Measurements from ENCODE around the gene RAB28.

The RAB28 gene

DNA sequence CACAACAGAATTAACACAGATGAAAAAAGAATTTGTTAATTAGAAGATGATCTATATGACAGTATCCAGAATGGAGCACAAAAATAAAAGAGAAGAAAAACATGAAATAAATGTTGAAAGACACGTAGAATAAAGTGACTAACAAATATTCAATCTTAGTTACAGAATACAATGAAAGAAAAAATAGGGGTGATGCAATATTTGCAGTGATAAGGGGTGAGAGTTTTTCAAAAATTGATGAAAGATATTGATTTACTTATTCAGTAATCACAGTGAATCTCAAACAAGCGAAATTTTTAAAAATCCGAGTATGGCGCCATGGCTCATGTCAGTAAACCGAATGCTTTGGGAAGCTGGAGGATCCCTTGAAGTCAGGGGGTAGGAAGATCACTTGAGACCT is 20.2 kb upstream of the RAB28 start:
- no peak for DNase-seq

DNA sequence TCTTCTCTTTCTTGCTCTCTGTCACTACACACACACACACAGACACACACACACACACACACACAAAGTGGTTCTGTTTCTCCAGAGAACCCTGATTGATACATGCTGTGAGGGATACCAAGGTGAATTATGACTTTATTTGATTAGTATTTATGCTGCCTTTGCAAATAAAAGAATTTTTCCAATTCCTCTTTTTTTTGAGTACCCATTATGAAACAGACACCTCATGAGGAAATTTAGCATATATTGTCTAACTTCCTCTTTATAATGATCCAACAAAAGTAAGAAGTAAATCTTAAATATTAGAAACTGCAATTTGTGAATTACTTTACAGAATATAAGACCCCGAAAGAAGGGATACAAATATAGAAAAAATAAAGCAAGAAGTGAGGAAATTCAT is 14.3 kb upstream of the RAB28 start:
- DNase-seq, result no peak

DNA sequence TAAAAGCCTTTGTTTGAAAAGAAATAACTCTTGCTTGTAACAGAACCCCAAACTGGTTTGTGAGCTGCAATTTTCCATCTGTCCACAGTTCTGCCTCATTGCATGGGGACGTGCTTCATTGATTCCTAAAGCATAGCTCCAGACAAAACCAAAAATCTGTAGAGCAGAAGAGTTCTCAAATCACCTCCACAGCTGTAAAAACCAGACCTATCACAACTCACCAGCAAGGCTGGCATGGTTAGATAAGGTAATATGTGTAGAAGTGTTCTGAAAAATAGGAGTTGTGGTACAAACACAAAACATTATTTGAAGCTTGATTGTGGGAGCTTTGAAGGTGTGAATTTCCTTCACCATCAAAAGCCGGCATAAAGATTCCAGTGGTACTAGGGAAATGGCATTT is 12.5 kb upstream of the RAB28 start:
- DNase-seq, result no peak

DNA sequence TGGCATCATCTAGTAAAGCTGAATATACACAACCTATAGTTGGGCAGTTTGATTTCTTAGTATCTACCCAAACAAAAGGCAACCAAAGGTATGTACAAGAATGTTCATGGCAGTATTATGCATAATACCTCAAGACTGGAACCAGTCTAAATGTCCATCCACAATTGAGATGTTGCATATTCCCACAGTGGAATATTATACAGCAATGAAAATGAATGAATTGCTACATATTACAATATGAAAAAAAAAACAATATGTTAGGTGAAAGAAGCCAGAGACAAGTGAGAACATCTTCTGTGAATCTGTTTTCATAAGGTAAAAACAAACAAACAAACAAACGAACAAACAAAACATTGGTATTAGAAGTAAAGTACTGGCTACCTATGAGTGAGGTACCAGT is 11.6 kb upstream of the RAB28 start:
- no peak for DNase-seq

DNA sequence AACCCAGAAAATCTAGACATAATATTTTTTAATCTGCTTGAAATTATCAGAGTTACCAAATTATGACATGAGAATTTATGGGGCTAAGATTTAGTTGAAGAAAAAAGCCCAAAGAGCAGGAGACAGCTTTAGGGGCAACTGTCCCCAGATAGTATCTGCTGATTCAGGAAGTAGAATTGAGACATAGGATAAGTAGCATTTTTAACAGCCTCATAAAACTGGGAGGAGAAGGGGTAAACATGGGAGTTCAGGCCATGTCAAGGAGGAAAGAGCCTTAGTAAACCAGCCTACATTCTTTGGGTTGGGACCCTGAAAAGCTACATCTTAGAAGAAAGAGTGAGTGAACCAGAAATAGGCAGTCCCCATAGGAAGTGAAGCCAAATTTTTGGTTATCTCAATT is 9.7 kb upstream of the RAB28 start:
- no peak for DNase-seq

DNA sequence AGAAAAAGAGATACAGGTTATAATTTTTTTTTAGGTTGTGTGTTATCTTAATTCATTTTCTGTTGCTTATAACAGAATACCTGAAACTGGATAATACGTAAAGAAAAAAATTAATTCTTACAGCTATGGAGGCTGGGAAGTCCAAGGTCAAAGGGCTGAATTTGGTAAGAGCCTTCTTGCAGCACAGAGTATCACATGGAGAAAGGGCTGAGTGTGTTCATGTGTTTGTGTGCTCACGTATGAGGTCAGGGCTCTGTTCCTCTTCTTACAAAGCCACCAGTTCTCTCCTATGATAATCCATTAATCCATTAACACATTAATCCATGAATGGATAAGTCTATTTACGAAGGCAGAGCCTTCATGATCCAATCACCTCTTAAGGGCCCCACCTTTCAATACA is 8.6 kb upstream of the RAB28 start:
- no peak for DNase-seq

DNA sequence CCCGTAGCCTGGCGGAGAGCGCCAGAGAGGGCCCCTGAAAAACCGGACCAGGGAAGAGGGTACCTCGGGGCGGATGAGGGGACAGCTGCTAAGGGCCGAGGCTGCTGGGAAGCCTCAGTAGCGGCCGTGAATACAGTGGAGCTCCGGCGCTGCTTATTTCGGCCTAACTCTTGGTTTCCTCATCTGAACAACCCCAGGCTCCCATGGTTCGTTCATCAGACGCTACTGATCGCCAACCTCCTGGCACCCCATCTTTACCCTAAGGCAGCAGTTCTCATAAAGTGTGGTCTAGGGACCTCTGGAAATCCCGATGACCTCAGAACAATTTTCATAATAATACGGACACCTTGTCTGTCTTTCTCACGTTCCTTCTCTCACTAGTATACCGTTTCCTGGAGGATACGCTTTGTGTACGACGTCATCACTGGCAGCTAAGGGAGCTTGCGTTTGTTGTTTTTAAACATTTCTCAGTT is 645 bp upstream of the RAB28 start:
- peak in 1 of 2 experiments; percentile 88 for DNase-seq

DNA sequence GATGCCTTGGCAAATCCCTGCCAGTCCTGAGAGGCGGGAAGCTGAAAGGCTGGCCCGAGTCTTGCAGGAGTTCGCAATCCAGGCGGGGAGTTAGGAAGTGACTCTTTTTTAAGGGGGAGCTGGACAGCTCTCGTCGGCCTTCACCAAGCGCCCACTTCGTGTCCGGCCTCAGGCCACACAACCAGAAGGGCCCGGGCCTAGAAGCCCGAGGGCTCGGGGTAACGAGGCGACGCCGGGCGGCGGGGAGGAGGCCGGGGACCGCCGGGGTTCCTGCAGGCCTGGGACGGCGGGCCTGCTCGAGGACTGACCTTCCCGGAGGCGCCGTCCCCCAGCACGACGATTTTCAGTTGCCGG is 395 bp downstream of the RAB28 start:
- DNase-seq, result no peak

DNA sequence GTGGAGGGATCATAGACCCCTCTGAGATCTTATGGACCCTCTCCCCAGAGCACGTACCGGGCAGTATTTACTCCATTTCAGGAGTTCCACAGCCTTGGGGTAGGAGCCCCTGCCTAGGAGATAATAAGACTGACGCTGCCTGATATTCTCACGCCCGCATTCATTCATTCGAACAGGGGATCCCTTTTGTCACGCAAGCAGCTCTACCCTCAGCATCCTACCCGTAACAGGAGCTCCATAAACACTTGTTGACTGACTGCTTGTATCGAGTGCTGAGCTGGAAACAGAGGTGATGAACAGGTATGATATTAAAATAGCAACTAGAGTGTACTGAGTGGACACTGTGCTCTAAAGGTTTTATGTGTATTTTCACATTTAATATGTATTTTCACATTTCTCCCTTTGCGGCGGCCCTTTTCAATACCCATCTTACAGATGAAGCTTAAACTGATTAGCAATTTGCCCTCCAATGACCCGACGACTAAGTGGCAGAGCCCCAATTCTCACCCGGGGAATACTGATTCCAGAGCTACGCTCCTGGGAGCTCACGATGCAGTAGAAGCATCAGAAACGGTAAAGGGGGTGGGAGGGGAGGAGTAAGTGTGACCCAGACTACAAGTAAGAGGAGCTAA is 888 bp downstream of the RAB28 start:
- DNase-seq, result peak in 1 of 2 experiments; percentile 11

DNA sequence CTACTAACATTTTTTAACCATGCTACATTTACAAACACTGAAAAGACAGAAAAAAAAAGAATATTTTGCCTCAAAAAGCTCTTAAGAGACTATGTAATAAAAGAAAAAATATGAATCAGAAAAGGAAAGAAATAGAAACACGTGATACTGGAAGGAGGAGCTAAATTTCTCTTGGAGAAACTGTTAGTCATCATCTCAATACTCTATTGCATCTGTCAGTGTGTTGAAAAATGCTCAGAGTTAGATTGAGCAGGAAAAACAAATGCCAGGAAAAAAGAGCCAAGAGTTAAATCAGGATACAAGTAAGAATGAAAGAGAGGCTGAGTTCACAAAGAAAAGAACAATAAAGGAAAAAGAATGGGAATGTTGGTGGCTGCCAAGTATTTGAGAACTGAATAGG is 2.6 kb downstream of the RAB28 start:
- DNase-seq, result no peak

DNA sequence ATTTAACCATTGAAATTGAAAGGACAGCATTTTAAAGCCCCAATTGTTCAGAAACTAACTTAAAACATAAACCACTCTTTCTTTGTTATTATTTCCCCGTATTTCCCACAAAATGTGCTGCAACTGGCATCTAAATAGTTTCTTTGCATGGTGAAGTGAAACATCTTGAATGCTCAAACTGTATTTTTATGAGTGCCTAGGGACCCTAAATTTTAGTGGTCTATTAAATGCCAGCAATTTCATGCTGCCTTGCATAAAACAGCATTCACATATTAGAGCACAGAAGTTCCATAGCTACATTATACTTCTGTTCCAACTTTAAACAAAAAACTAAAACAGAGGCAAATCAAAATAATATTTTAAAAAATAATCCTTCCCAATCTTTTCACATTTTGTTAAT is 5.4 kb downstream of the RAB28 start:
- no peak for DNase-seq

DNA sequence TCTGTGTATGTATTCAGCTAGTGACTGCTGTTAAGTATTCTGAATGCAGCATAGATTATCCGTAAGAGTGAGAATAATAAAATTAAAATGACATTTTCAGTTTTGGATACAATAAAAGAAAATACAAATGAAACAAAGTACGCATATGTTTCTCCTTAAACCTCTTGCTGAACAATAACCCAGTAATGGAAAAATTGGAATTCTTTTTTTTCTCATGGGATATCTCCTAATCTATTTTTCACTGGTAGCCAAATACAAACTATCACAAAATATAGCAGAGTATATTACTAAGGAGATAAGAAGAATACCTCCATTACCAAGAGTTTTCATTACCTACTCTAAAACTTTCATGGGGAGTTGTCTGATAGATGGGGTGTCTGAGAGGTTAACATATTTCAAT is 6.0 kb downstream of the RAB28 start:
- DNase-seq, result no peak

DNA sequence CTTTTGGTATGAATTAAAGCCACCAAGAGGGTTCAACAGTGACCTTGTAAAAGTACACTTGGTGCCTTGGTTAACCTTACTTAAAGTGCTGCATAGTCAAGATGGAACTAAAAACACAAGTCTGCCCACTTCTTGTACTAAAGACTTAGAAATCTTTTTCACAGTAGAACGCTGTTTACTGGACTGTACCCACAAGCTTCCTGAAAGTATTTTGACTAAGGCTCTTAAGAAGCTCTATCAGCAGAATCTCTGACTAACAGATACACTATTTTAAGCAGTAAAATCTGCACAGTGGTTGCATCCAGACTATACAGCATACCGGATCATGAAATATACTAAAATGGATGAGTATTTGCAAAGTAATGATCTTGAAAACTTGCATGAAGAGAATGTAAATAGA is 7.2 kb downstream of the RAB28 start:
- DNase-seq, result no peak

DNA sequence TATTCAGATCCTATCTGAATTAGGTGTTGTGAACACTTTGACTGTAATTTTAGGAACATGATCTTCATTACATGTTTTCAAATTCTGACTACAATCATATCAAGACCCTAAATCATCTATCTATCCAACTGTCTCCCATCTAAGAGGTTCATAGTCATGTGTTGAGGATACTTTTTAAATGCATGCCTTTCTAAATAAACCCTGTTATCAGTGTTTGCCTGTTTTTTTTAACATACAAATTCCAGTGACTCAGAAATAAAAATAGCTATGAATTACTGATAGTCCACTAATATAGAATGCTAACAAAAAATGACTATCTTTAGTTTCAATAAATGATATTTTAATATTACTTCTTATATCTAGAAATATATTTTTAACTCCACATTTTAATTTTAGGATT is 8.0 kb downstream of the RAB28 start:
- DNase-seq, result no peak

DNA sequence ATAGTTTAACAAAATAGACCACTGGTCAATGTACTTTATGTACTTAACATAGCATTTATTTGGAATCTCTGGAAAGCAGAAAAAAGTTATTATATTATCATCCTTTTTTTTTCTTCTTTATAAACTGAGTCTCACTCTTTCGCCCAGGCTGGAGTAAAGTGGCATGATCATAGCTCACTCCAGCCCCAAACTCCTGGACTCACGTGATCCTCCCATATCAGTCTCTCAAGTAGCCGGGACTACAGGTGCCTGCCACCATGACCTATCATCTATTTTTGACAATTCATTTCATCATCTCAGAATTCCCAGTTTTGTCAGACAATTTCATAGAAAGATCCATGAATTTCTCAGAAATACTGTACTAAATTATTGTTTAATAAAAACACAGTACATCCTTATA is 12.7 kb downstream of the RAB28 start:
- no peak for DNase-seq

DNA sequence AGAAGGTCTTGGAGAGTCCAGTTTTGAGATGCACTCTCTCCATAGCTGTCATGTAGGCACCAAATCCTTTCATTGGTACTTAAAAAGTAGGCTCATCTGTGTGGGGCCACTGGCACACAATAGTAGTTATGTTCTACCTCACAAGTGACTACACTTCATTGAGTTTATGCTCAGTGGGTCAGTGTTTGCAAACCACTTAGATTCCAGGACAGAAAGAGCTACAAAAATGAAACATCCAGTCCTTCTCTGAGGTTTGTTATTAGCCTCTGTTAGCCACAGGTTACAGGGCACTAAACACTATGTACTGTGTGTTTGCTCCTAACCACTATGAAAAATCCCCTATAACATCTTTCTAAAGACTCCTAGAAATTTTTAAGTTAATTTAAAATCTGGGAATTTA is 13.8 kb downstream of the RAB28 start:
- no peak for DNase-seq

DNA sequence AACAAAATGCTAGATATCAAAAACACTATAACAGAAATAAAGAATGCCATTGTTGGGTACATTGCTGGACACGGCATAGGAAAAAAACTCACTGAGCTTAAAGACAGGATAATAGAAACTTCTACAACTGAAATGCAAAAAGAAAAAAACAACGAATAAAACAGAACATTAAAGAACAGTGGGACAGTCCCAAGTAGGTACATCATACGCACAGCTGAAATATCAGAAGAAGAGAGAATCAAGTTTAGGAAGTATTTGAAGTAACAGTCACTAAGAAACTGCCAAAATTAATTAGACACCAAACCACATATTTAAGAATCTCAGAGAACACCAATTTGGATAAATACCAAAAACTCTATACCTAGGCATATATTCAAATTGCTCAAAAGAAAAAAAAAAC is 19.2 kb downstream of the RAB28 start:
- DNase-seq, result no peak

DNA sequence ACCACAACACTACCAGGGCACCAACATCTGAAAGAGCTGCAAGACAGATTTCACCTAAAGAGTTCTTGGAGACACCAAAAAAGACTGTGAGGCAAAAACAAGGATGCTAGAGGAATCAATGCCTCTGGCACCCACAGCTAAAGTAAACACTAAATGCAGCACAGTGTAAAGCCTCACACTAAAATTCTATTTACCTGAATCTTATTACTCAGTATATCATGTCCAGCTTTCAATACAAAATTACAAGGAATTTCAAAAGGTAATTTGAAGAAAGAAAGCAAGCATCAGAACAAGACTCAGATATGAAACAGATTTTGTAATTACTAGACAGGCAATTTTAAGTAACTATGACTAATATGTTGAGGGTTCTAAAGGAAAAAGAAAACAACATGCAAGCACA is 19.6 kb downstream of the RAB28 start:
- DNase-seq, result no peak

DNA sequence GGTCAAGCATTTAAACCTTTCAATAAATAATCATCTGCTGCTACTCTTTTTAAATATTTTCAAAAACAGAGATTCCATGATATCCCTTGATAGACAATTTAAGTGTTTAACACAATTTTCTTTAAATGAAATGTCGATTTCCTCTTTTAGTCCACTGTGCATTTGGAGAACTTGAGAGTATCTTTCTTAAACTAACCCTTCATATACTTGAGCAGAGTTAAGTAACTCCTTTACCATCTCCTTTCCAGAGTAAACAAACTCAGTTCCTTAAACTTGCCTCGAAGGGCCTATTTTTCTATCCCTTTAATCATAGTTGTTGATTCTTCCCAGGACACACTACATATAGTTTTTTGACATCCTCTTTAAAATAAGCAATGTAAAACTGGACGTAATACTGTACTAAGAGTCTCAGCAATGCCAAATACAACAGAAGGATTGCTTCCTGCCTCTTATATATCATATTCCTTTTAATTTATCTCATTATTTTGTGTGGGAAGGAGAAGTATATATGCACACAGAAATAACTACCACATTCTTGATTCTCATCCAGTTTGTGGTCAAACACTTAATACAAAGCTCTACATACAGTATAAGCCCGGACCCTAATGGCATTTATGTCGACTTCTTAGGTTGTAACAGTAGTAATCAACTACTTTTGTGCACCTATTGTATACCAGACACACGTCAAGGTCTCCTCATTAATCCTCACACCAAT is 22.8 kb downstream of the RAB28 start:
- DNase-seq, result no peak

DNA sequence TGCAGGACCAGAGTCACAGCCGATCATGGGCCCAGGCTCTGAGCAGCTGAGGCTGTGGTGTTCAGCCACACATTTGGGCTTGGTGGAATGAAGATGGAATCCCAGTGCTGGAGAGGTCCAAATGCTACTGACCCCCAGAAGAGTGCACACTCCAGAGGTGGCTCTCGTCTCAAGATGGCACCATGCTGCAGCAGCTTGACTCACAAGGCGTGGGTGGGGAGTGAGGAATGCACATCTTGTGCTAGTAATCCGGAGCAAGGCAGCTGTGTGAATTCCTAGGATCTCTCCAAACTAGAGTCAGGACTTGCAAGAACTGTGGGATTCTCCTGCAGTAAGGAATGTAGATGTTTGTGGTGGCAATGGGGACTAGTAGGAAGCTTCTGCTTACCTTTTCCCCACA is 28.7 kb downstream of the RAB28 start:
- DNase-seq, result no peak

DNA sequence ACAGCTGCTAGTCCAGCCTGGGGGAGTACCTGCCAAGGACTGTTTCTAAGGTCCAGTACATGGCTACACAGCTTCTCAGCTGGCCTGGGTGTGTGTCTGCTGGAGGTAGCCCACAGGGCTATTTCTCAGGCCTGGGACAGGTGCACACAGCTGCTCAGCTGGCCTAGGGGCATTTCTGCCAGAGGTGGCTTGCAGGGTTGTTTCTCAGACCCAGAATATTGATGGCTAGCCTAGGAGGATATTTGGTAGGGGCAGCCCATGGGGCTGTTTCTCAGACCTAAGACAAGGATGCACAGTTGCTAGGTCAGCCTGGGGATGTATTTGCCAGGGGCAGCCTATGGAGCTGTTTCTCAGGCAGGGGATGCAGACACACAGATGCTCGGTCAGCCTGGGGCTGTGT is 29.4 kb downstream of the RAB28 start:
- DNase-seq, result no peak

DNA sequence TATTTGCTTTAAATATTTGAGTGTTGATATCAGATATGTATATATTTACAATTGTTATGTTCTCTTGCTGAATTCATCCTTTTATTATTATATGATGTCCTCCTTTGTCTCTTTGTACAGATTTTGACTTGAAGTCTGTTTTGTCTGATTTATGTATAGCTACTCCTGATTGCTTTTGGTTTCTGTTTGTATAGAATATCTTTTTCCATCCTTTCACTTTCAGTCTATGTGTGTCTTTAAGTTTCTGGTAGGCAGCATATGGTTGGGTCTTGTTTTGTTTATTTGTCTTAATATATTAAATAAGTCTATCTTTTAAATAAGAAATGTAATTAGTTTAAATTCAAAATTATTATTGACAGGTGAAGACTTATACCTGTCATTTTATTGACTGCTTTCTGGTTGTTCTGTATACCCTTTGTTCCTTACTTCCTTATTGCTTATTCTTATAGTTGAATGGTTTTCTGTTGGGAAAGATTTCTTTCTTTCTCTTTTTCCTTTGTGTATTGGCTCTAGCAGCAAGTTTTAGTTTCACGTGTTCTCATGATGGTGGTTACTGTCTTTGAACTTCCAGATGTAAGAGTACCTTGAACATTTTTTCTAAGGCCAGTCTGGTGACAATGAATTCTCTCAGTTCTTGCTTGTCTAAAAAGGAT is 31.1 kb downstream of the RAB28 start:
- no peak for DNase-seq

DNA sequence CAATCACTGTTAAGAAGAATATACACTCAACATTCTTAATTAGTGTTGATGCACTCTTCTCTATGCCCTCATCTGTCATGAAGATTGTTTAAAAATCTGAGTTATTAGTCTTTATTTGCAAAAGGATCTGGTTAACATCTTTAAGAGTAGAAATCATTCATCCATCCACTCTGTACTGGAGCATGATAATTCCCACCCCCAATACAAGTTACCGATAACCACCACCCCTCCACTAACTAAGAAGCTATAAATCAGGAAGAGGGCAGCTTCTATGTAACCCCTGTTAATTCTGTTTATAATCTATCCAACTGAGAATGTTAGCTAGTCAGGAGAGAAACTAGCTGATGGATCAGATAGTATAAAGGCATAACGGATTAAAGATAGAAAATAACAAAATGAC is 34.5 kb downstream of the RAB28 start:
- DNase-seq, result no peak

Measured in NCI-H187 (cell line).